PFSK-1 (cell line): Measurements from ENCODE around the gene MACROD1.

Experiments
- POLR2AphosphoS5 ChIP-seq: IDR thresholded peaks from 2 replicates; pipeline ENCODE4 v1.6.1; 2012; ENCODE audit warnings: low read depth, mild to moderate bottlenecking, control low read depth, low read length, moderate library complexity
- TF ChIP-seq, protein P1 (sequence below), 2 experiments: IDR thresholded peaks; 2 replicates each; pipeline versions ENCODE4 v1.6.1 to v1.8.0; 2011 to 2012; ENCODE audit warnings: low read depth in 2 of 2, low read length in 2 of 2, control low read depth in 1 of 2, inconsistent platforms in 1 of 2, mild to moderate bottlenecking in 1 of 2, moderate library complexity in 1 of 2; ENCODE audit not compliant: insufficient read depth in 1 of 2

- TF ChIP-seq, protein P1, sequence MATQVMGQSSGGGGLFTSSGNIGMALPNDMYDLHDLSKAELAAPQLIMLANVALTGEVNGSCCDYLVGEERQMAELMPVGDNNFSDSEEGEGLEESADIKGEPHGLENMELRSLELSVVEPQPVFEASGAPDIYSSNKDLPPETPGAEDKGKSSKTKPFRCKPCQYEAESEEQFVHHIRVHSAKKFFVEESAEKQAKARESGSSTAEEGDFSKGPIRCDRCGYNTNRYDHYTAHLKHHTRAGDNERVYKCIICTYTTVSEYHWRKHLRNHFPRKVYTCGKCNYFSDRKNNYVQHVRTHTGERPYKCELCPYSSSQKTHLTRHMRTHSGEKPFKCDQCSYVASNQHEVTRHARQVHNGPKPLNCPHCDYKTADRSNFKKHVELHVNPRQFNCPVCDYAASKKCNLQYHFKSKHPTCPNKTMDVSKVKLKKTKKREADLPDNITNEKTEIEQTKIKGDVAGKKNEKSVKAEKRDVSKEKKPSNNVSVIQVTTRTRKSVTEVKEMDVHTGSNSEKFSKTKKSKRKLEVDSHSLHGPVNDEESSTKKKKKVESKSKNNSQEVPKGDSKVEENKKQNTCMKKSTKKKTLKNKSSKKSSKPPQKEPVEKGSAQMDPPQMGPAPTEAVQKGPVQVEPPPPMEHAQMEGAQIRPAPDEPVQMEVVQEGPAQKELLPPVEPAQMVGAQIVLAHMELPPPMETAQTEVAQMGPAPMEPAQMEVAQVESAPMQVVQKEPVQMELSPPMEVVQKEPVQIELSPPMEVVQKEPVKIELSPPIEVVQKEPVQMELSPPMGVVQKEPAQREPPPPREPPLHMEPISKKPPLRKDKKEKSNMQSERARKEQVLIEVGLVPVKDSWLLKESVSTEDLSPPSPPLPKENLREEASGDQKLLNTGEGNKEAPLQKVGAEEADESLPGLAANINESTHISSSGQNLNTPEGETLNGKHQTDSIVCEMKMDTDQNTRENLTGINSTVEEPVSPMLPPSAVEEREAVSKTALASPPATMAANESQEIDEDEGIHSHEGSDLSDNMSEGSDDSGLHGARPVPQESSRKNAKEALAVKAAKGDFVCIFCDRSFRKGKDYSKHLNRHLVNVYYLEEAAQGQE (IDR thresholded peaks at IDR 0.05; ENCODE audit: insufficient read depth in 1 of 2, low read depth in 2 of 2, low read length in 2 of 2): no peak
- no peak for TF ChIP-seq POLR2AphosphoS5
Measured at GRCh38 chr11:64039012-64039665, 126.8 kb downstream of the MACROD1 start.
